Left lobe of liver (tissue), 2 donors: Measurements from ENCODE around the gene GDF10. TPM values are rescaled to one million over a fixed set of nuclear protein-coding genes. Genes with fewer than 3 reads are reported as not detected.

ENCODE experiments used
- ATAC-seq: fragments of 200-7000 bp; cut with Tn5 transposase; one replicate; pipeline ENCODE4 v1.9.1; 2020; ENCODE audit warnings: mild to moderate bottlenecking, moderate library complexity
- DNase-seq: peaks from one replicate; pipeline ENCODE4 v3.0.0-alpha.2; 2020; ENCODE audit warnings: low spot score
- total RNA-seq: library from RNA; stranded (reverse); gene quantifications from one replicate; pipeline ENCODE4 v1.2.1, GENCODE V29; 2021
- donor health status: DM: no; HTN: no; CAD: no; lungs with moderate emphysema.
- donor health status: DM: no; HTN: yes; CAD: no.

Gene GDF10
- total RNA-seq, 1 donor from 2014 or later: 0.08 TPM

DNA sequence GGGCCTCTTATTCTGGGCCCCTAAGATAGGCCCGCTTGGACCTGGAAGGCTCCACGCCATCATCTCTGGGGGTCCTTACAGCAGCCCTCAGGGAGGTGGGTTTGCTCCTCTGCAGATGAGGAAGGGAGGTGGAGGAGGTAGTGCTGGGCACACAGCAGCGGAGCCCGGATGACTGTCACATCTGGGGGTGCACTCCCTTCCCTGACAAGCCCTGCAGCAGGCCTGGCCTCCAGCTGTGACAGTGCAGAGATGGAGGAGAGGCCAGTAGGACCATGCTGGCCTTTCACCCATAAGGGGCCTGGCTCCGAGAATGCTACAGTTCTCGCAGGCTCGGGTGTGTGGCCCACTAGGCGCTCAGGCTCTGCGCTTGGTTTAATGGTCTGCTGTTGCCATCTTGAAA is 31.5 kb downstream of the GDF10 start:
- no peak for DNase-seq

DNA sequence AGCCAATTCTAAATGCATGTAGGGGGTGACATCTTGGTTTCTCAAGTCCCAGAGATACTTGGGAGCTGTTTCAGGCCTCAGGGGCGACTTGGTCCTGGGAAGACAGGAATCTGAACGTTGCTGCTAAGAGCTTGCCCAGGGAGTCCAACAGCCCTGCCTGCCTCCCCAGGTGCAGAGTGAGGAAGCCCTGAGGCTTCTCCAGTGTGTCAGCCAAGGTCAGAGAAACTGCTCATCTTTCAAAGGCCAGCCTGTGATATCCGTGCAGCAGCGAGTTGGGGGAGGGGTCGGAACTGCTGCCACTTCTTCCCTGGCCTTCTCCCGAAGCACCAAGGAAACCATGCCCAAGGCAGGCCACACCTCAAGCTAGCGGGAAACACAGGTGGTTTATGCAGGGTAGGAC is 32.0 kb downstream of the GDF10 start:
- DNase-seq: no peak
- ATAC-seq: no peak

More for the DNA sequence above, 31.5 kb downstream of the GDF10 start:
- ATAC-seq: no peak

DNA sequence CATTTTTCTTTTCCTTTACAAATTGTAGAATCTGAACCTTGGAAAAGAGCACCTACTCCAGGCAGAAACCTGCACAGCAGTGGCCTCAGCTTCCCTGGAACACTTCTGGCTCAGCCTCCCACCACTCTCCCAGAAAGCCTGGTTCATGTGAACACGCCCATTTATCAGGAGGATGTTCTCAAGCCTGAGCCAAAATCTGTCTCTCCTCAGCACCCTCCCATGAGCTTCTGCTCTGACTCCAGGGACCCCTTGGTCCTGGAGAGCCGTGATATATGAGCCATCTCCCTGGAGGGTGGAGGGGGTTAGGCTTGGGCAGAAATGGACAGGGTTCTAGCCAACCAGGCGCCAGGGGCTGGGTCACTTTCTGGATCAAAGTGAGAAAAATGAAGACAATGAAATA is 32.4 kb downstream of the GDF10 start:
- DNase-seq (no peak), ATAC-seq (no peak)

DNA sequence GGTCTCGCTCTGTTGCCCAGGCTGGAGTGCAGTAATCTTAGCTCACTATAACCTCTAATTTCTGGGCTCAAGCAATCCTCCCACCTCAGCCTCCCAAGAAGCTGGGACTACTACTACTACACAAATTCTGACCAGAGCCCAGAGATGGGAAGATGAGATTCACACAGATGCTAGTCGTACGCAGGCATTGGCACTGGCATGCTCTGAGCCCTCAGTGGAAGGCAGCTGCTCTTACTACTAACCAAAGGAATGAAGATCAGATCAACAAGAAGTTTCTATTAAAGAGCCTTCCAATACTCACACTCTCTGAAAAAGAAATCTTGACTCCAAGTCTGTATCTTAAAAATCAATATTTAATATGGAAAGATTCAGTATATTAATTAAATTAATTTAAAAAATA is 32.9 kb downstream of the GDF10 start:
- no peak for DNase-seq

DNA sequence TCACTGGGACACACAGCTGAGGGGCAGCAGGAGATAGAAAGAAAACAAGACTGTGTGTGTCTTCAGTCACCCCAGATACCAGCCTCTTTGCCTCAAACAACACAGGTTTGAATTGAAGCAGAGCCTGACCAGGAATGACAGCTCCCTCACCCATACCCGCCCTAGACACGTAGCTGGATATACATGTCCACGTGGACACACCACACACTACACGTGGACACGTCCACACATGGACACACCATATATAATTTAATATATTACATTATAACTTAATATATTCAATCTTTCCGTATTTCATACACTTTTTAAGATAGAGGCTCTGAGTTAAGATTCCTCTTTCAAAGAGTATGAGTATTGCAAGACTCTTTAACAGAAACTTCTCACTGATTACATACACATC is 33.5 kb downstream of the GDF10 start:
- ATAC-seq: no peak
- DNase-seq: no peak

More for the DNA sequence above, 32.9 kb downstream of the GDF10 start:
- no peak for ATAC-seq

DNA sequence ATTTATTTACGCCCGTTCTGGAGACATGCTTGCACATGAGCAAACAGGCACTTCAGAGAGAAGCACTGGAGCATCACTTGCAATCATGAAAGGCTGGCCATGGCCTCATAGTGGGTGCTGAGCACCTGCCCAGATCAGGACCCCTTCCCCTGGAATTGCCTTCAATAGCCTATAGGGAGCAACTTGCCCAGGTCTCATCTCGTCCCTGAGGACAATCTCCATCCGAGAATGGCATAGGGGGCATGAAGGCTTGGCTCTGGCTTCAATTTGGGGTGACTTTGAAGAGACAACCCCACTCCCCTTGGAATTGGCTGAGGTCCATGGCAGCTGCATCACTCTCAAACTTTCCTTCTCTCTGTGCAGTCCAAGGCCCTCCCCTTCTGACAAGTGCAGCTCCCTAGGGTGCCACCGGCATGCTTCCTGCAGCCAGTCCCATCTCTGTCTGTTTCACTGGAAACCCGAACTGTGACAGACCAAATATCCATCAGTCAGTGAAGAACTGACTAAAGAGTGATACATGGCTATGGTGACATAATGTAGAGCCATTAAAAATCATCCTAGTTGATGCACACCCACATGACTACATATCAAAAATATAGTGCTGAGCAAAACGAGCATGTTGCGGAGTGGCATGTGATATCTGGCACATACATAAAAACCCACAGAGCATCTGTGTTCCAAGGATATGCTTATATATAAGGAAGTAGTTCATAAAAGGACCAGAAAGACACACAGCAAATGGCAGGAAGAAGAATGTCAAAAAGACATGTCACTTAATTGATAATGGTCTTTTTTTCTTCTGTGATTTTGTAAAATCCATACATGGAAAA is 34.7 kb downstream of the GDF10 start:
- DNase-seq (no peak), ATAC-seq (no peak)

DNA sequence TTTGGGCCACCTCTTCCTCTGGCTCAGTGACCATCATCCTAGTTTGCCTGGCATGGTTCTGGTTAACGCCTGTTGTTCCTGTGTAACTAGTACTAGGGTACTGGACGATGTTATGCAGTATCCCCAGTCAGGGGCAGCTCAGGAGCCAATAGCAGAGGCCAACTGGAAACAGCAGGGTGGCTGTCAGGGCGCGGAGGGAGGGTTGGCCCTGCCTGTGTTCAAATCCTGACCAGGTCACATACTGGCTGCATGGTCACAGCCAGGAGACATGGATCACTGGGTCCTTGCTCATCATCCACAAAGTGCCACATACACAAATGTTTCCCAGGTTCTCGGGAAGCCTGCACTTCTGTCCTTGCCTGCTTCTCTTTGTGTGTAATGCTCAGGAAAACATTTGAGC is 35.9 kb downstream of the GDF10 start:
- DNase-seq (no peak), ATAC-seq (no peak)

DNA sequence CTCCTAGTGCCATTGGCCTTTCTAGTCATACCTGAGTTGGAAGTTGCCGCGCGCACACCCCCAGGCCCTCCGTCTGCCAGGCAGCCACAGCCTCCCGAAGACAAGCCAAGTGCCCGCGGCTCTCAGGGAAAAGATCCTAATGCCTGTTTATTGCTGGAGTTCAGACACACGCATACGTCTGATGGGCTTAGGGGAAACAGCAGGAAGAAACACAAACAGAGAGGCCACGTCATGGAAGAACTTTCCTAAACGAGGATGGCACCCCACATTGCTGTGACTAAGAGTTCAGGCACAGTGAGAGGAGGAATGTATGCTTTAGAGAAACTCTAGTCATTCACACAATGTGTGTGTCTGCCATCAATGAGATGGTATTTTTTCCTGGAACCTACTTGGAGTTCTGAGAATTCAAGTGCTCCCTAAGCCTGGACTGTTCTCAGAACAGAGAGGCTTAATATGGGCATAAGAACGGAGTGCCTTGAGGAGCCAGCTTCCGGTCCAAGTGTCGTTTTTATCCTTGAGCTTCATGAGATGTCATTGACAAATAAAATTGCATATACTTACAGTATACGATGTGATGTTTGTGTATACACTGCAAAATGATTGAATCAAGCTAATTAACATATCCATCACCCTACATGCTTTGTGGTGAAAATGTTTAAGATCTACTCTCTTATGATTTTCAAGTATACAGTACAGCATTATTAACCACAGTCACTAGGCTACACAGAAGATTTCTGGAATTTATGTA is 36.6 kb downstream of the GDF10 start:
- ATAC-seq: no peak
- no peak for DNase-seq

DNA sequence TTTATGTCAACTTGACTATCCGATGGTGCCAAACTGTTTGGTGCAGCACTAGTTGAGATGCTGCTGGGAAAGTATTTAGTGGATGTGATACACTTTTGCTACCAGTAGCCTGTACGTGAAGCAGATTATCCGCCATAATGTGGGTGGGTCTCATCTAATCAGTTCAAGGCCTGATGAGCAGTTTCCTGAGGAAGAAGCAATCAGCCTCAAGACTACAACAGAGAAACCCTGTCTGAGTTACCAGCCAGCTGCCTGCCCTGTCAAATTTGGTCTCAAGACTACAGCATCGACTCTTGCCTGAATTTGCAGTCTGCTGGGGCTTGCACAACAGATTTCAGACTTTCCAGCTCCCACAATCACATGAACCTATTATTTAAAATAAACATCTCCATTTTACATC is 37.3 kb downstream of the GDF10 start:
- ATAC-seq (no peak), DNase-seq (no peak)

DNA sequence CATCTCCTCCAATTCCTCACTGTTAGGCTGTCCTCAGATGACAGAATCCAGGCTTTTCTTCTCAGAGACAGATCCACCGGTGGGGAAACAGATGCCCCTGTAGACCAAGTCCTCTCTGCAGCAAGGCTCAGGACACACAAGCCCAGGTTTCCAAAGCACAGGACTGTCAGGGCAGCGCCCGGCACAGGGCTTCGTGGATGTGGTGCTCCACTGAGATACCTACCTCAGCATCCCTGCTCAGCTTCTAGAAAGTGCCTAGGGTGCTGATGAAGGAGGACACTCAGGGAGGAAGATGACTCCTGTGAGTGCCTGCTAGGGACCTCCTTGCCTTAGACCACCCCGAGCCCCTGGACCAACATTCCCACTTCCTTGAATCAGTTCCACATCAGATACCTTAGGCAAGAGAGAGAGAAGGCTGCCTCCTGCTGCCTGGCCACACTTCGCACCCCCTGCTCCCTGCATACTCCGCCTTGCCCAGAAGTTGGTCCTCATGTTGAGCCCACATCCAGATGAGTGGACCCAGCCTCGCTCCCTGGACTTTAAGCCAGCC is 39.3 kb downstream of the GDF10 start:
- no peak for ATAC-seq
- no peak for DNase-seq

DNA sequence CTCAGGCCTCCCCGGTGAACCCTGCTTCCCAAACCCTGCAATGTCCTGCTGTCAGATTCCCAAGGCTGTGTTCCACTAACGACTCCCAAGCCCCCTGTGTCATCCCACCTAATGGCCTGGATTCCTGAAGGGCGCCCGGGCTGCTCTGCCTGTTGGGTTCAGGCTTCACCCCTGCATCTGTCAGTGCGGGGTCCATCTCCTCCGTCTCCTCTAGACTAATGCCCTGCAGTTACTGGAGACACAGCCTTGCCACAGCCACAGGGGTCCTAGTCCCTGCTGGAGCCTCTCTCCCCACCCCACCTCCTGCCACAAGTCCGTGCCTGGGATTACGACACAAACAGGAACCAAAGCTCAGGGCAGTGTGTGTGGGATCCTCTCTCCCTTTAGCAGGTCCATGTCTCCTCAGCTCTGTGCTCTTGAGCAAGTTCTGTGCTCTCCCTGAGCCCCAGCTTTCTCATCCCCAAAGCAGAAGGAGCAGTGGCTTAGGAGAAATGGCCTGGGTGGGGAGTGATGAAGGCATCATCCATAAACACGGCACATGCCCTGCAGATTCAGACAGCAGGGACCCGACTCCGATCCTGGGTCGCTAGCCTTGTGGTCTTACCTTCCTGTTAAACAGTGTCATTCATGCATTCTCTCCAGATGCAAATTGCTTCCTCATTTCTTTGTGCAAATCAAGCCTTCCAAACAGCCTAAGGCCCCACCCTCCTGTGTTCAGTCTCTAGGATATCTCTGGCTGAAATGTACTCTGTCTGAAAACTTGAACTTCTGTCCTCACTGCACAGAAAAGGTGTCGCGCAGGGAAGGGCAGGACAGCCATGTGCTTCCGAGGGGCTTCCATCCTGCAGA is 40.0 kb downstream of the GDF10 start:
- ATAC-seq (no peak), DNase-seq (no peak)

DNA sequence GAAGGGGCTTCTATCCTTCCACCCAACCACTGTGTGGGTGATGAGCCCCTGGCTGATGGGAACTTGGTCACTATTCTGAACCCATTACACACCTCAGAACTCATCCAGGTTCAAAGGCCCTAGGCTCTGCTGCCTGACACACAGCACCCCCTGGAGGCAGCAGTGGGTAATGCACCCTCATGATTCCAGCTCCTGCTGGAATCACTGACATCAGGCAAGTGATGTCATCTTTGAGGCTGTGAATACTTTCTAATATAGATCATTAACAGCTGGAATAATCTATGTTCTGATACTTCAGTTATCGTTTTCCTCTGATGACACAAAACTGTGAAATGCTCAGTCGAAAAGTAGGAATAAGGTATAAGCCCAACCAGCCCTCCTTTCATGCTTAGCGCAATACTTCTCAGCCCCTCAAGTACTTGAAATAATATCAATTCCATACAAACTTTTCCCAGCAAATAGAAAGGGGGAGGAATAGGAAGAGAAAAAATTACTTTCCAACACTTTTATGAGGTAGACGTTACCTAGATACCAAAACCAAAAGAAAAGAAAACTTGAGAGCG is 40.7 kb downstream of the GDF10 start:
- peak; percentile 99 for ATAC-seq

DNA sequence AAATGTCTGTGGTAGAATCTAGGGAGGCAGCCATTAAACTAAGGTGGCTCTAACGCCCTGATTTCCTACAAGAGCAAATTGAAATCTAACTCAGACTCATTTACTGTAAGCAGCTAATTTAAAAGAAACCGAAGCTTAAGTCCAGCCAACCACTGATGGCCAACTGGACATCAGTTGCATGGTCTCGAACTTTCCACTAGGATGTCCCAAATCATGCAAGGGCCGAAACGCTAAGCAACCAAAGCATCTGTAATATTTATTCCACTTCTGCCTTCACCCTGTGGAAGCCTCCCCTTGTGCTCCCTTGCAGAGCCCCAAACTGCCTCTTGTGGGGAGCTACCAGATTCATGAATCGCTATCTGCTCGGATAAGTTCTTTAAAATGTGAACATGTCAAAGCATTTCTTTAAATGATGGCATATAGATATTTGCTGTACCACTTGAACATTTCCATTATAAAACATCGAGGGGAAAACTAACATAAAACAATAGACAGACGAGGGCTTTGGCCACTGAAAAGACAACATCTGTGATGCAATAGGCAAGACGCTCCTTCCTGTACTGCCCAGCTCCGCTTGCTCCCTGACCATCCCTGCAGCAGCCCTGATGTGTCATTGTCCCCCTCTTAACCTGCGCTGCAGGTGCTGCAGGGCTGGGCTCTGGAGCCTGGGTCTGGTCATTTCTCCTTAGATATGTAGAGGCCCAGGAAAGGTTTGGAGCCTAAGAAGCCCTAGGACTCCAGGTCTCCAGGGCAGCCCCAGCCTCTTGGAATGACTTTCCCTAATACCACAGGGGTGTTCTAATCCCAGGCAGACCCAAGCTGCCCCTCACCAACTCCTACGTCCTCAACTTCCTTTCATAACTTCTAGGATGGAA is 45.2 kb downstream of the GDF10 start:
- ATAC-seq (no peak), DNase-seq (no peak)

More for the DNA sequence above, 40.7 kb downstream of the GDF10 start:
- DNase-seq: peak; percentile 68

DNA sequence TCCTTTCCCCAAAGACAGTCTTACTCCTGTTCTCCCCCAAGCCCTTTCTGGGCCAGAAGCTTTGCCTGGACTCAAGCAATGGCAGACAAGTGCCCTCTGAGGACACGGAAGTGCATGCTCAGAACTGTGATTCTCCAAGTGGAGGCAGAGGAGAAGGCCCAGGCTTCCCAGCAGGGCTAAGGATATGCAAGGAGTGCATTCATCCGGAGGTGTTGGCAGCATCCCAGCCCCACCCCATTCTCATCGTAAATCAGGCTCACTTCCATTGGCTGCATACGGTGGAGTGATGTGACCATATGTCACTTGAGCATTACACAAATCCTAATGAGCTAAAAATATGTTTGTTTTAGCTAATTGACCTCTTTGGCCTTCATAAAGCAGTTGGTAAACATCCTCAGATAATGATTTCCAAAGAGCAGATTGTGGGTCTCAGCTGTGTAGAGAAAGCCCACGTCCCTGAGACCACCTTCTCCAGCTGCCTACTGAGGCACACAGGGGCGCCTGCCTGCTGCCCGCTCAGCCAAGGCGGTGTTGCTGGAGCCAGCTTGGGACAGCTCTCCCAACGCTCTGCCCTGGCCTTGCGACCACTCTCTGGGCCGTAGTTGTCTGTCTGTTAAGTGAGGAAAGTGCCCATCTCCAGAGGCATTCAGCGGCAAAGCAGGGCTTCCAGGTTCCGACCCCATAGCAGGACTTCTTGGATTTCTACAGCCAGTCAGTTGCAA is 46.7 kb downstream of the GDF10 start:
- no peak for DNase-seq
- ATAC-seq: no peak

DNA sequence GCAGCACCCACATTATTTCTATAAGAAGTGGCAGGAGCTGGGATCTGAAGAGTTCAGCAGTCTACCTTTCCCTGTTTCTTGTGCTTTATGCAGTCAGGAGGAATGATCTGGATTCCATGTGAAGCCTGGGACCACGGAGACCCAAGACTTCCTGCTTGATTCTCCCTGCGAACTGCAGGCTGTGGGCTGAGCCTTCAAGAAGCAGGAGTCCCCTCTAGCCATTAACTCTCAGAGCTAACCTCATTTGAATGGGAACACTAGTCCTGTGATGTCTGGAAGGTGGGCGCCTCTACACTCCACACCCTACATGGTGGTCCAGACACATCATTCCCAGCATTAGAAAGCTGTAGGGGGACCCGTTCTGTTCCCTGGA is 47.3 kb downstream of the GDF10 start:
- ATAC-seq (no peak), DNase-seq (no peak)

DNA sequence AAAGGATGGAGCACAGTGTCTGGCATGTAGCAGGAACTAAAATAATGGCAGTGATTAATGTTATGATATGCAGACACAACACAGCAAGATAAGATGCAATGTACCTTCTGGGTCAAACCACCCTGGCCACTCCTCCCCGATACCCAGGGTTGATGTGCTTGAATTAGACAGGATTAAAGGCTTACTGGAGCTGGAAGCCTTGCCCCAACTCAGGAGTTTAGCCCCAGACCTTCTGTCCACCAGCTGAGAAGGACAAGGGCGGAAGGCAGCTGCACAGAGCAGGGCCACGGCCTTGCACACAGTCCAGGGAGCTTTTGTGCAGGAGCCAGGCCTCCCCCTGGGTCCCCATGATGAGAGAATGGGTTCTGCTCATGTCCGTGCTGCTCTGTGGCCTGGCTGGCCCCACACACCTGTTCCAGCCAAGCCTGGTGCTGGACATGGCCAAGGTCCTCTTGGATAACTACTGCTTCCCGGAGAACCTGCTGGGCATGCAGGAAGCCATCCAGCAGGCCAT is 48.2 kb downstream of the GDF10 start, which contains the start of gene RBP3:
Gene RBP3, plus strand, starts transcription at position 226 of the 514 bp plus-strand sequence. Its CDS starts 122 bp downstream, at position 348.
- DNase-seq: no peak

DNA sequence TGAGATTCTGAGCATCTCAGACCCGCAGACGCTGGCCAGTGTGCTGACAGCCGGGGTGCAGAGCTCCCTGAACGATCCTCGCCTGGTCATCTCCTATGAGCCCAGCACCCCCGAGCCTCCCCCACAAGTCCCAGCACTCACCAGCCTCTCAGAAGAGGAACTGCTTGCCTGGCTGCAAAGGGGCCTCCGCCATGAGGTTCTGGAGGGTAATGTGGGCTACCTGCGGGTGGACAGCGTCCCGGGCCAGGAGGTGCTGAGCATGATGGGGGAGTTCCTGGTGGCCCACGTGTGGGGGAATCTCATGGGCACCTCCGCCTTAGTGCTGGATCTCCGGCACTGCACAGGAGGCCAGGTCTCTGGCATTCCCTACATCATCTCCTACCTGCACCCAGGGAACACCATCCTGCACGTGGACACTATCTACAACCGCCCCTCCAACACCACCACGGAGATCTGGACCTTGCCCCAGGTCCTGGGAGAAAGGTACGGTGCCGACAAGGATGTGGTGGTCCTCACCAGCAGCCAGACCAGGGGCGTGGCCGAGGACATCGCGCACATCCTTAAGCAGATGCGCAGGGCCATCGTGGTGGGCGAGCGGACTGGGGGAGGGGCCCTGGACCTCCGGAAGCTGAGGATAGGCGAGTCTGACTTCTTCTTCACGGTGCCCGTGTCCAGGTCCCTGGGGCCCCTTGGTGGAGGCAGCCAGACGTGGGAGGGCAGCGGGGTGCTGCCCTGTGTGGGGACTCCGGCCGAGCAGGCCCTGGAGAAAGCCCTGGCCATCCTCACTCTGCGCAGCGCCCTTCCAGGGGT is 48.9 kb downstream of the GDF10 start:
- ATAC-seq: no peak
- DNase-seq: no peak

More for the DNA sequence above, 48.2 kb downstream of the GDF10 start, which contains the start of gene RBP3:
- no peak for ATAC-seq

DNA sequence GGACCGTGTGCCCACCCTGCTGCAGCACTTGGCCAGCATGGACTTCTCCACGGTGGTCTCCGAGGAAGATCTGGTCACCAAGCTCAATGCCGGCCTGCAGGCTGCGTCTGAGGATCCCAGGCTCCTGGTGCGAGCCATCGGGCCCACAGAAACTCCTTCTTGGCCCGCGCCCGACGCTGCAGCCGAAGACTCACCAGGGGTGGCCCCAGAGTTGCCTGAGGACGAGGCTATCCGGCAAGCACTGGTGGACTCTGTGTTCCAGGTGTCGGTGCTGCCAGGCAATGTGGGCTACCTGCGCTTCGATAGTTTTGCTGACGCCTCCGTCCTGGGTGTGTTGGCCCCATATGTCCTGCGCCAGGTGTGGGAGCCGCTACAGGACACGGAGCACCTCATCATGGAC is 49.5 kb downstream of the GDF10 start:
- DNase-seq (no peak), ATAC-seq (no peak)
